PFSK-1 (cell line): ENCODE results near the gene TTC16.

ENCODE experiments used
- POLR2AphosphoS5 ChIP-seq: IDR thresholded peaks from 2 replicates; pipeline ENCODE4 v1.6.1; 2012; ENCODE audit warnings: low read depth, mild to moderate bottlenecking, control low read depth, low read length, moderate library complexity
- REST ChIP-seq, 2 experiments: IDR thresholded peaks; 2 replicates each; pipeline versions ENCODE4 v1.6.1 to v1.8.0; 2011 to 2012; ENCODE audit warnings: low read depth in 2 of 2, low read length in 2 of 2, control low read depth in 1 of 2, inconsistent platforms in 1 of 2, mild to moderate bottlenecking in 1 of 2, moderate library complexity in 1 of 2; ENCODE audit not compliant: insufficient read depth in 1 of 2

- TF ChIP-seq POLR2AphosphoS5: no peak
- TF ChIP-seq REST (IDR thresholded peaks at IDR 0.05; ENCODE audit: insufficient read depth in 1 of 2, low read depth in 2 of 2, low read length in 2 of 2): no peak
These were observed 16.6 kb downstream of the TTC16 start for GRCh38 chr9:127732444-127732843.
